ENCODE results near the gene PBX1. TPM values are rescaled to one million over a fixed set of nuclear protein-coding genes. Genes with fewer than 3 reads are reported as not detected.

PBX1 gene
- total RNA-seq, 4 donors from 2014 or later = 89.6 to 138 (median 112) TPM

DNA sequence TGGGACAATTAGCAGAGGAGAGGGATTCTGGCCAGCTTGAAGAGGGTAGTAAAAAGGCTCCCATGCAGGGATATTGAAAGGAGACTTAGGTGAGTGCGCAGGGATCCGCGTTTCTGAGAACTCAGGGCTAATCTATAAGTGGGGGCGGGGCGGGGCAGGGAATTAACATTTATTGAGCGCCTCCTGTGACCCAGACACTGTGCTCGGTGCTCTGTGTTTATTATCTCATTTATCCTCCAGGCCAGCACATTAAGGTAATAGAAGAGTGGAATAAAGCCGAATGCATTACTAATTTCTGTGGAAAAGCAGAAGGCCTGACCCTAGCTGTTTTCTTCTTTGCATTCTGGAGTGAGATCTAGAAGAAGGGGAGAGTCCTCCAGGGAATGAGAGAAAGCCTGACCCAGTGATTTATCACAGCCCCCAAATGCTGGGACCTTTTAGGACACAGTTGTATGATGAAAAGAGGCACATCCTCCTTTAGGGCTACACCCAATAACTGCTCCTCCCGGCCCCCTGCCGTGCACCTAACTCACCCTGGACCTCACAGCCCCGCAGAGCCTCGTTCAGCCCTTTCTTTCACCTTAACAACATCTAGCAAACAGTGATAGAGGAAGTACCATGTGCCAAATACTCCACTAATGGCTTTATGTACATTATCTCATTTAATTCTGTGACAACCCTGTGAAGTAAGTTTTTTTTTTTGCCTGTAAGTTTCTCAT is 317.6 kb downstream of the PBX1 start:
- Histone ChIP-seq H3K27me3 (no peaks in the 10 kb centered on the region), H3K4me1 (peaks cover 4 to 40% (median 24%) of the 10 kb centered on the region in 4 donors), H3K36me3 (no peaks in the 10 kb centered on the region), H3K4me3 (no peak overlapping the region), H3K27ac (replicated peaks in 1 of 4) (no peak overlapping the region), H3K9me3 (no peaks in the 10 kb centered on the region)
- no peak for TF ChIP-seq POLR2AphosphoS5 (IDR thresholded peaks at IDR 0.05)
- TF ChIP-seq, protein P1, sequence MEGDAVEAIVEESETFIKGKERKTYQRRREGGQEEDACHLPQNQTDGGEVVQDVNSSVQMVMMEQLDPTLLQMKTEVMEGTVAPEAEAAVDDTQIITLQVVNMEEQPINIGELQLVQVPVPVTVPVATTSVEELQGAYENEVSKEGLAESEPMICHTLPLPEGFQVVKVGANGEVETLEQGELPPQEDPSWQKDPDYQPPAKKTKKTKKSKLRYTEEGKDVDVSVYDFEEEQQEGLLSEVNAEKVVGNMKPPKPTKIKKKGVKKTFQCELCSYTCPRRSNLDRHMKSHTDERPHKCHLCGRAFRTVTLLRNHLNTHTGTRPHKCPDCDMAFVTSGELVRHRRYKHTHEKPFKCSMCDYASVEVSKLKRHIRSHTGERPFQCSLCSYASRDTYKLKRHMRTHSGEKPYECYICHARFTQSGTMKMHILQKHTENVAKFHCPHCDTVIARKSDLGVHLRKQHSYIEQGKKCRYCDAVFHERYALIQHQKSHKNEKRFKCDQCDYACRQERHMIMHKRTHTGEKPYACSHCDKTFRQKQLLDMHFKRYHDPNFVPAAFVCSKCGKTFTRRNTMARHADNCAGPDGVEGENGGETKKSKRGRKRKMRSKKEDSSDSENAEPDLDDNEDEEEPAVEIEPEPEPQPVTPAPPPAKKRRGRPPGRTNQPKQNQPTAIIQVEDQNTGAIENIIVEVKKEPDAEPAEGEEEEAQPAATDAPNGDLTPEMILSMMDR (IDR thresholded peaks at IDR 0.05) = no peak
- no peak for TF ChIP-seq EP300 (IDR thresholded peaks at IDR 0.05)
- TF ChIP-seq POLR2A (IDR thresholded peaks at IDR 0.05; ENCODE audit: low read depth) = no peak
- intact Hi-C loops (cut with DNase I) = no loop called here
- WGBS = 80% methylated on average over 12 of the region's 12 CpGs
- no peak for DNase-seq (ENCODE audit: extremely low spot score)

DNA sequence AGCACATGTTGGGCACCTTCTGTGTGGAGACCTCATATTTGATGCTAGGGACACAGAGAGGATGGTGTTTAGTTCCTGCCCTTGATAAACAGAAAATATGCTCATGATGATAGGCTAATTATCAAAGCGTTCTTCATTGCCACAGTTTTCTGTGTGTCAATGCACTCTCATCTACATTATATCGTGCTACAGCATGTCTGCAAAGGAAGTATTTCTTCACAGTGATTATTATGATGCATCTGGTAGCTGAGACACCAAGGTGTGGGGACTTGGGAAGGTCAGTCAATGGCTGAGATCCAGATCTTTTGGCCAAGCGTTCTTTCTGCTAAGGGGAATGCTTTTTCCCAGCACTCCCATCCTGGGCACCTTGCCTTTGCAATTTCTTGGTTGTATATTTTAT is 321.2 kb downstream of the PBX1 start:
- WGBS = 45% methylated on average over 3 of the region's 3 CpGs
- no peak for DNase-seq (ENCODE audit: extremely low spot score)
- no peak overlapping the region for H3K27ac ChIP-seq (replicated peaks in 1 of 4)
- H3K4me1 ChIP-seq = peaks cover 4 to 26% (median 19%) of the 10 kb centered on the region in 4 donors
- H3K27me3 ChIP-seq = no peaks in the 10 kb centered on the region
- H3K36me3 ChIP-seq = no peaks in the 10 kb centered on the region
- intact Hi-C loops (cut with DNase I) = no loop called here
- no peaks in the 10 kb centered on the region for H3K9me3 ChIP-seq
- TF ChIP-seq, protein P1 (IDR thresholded peaks at IDR 0.05) = no peak
- TF ChIP-seq POLR2AphosphoS5 (IDR thresholded peaks at IDR 0.05) (no peak), EP300 (IDR thresholded peaks at IDR 0.05) (no peak), POLR2A (IDR thresholded peaks at IDR 0.05; ENCODE audit: low read depth) (no peak)
- no peak overlapping the region for H3K4me3 ChIP-seq

DNA sequence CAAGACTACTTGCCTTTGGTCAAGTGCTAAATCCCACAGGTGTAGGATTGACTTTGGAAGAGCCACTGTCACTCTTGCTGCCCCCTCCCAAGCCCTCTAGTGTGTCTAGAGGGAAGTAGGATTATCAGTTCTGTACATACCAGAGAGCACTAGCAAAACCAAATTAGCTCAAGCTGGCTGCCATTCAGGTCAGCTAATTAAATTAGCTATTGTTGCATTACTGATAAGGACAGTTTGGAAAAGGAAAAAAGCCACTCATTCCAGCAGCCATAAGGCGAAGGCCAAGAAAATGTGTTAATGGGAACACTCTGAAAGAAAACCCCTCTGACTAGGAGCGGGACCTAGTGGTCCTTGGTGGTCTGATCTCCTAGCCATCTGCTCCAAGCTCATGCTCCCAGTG is 321.7 kb downstream of the PBX1 start:
- no peak overlapping the region for H3K27ac ChIP-seq (replicated peaks in 1 of 4)
- no peaks in the 10 kb centered on the region for H3K27me3 ChIP-seq
- no peak overlapping the region for H3K4me3 ChIP-seq
- peaks cover 4 to 26% (median 17%) of the 10 kb centered on the region in 4 donors for H3K4me1 ChIP-seq
- DNase-seq (ENCODE audit: extremely low spot score) = no peak
- WGBS = 82% methylated on average over 2 of the region's 2 CpGs
- TF ChIP-seq, protein P1 (IDR thresholded peaks at IDR 0.05) = no peak
- TF ChIP-seq POLR2AphosphoS5 (IDR thresholded peaks at IDR 0.05) = no peak
- TF ChIP-seq EP300 (IDR thresholded peaks at IDR 0.05) = no peak
- TF ChIP-seq POLR2A (IDR thresholded peaks at IDR 0.05; ENCODE audit: low read depth) = no peak
- no peaks in the 10 kb centered on the region for H3K9me3 ChIP-seq
- intact Hi-C loops (cut with DNase I) = no loop called here
- no peaks in the 10 kb centered on the region for H3K36me3 ChIP-seq

DNA sequence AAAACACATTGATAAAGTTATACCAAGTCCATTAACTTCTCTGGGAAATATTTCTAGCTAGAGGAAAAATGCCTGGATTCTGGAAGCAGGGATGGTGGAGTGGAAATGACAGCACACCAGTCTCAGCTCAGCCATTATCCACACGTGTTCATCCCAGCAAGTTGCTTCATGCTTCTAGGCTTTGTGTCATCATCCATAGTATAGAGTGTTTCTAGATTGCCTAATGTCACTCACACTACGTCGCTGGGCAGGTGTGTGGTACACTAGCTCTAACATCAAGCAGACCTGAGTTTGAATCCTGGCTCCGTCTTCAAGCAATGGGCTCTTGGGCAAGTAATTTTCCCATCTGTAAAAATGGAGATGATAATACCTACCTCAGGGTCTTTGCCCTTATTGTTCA is 326.3 kb downstream of the PBX1 start:
- 95% methylated on average over 4 of the region's 4 CpGs for WGBS
- Histone ChIP-seq H3K9me3 (no peaks in the 10 kb centered on the region), H3K4me1 (peaks cover 2 to 5% (median 3%) of the 10 kb centered on the region in 4 donors), H3K36me3 (no peaks in the 10 kb centered on the region), H3K27me3 (no peaks in the 10 kb centered on the region), H3K4me3 (no peak overlapping the region), H3K27ac (replicated peaks in 1 of 4) (no peak overlapping the region)
- intact Hi-C loops (cut with DNase I) = no loop called here
- TF ChIP-seq EP300 (IDR thresholded peaks at IDR 0.05) (no peak), POLR2AphosphoS5 (IDR thresholded peaks at IDR 0.05) (no peak), POLR2A (IDR thresholded peaks at IDR 0.05; ENCODE audit: low read depth) (no peak)
- TF ChIP-seq, protein P1 (IDR thresholded peaks at IDR 0.05) = no peak
- DNase-seq (ENCODE audit: extremely low spot score) = no peak

- TF ChIP-seq, protein P1 (IDR thresholded peaks at IDR 0.05) = no peak
- TF ChIP-seq EP300 (IDR thresholded peaks at IDR 0.05) (no peak), POLR2A (IDR thresholded peaks at IDR 0.05; ENCODE audit: low read depth) (no peak), POLR2AphosphoS5 (IDR thresholded peaks at IDR 0.05) (no peak)
- intact Hi-C loops (cut with DNase I) = no loop called here
- WGBS = 100% methylated on average over 1 of the region's 1 CpG
Measured at GRCh38 chr1:164886101-164886500, 327.1 kb downstream of the PBX1 start.

More at GRCh38 chr1:164886101-164886500, 327.1 kb downstream of the PBX1 start:
- H3K27ac ChIP-seq (replicated peaks in 1 of 4) = no peak overlapping the region
- H3K4me3 ChIP-seq = no peak overlapping the region
- DNase-seq (ENCODE audit: extremely low spot score) = no peak
- H3K36me3 ChIP-seq = no peaks in the 10 kb centered on the region
- no peaks in the 10 kb centered on the region for H3K27me3 ChIP-seq
- no peaks in the 10 kb centered on the region for H3K9me3 ChIP-seq
- no peaks in the 10 kb centered on the region for H3K4me1 ChIP-seq
